CMK (cell line): ENCODE results near the gene SEMA3C.
A peak's percentile ranks its signal among the peaks of the same experiment; 100 is the strongest.

Experiments used
- DNase-seq: peaks from one replicate; pipeline ENCODE4 v3.0.0-alpha.2; 2010; ENCODE audit warnings: low read depth

The SEMA3C gene

GRCh38 chr7:80734011-80734410 lies 184.8 kb downstream of the SEMA3C start:
- DNase-seq, result no peak

- no peak for DNase-seq
These were observed 185.4 kb downstream of the SEMA3C start for GRCh38 chr7:80733333-80733915.

- peak; percentile 4 for DNase-seq
These were observed 186.2 kb downstream of the SEMA3C start for GRCh38 chr7:80732630-80733029.

GRCh38 chr7:80731281-80731680 lies 187.6 kb downstream of the SEMA3C start:
- no peak for DNase-seq

GRCh38 chr7:80729591-80730320 lies 189.1 kb downstream of the SEMA3C start:
- no peak for DNase-seq

GRCh38 chr7:80726666-80727065 lies 192.2 kb downstream of the SEMA3C start:
- DNase-seq, result no peak

- DNase-seq, result no peak
These were observed 193.7 kb downstream of the SEMA3C start for GRCh38 chr7:80725181-80725611.

- DNase-seq, result no peak
These were observed 194.5 kb downstream of the SEMA3C start for GRCh38 chr7:80724249-80724871.

- no peak for DNase-seq
These were observed 196.1 kb downstream of the SEMA3C start for GRCh38 chr7:80722616-80723195.

GRCh38 chr7:80721883-80722615 lies 196.8 kb downstream of the SEMA3C start:
- no peak for DNase-seq

- DNase-seq, result no peak
These were observed 198.7 kb downstream of the SEMA3C start for GRCh38 chr7:80720146-80720545.

- no peak for DNase-seq
These were observed 199.6 kb downstream of the SEMA3C start for GRCh38 chr7:80719261-80719660.

- no peak for DNase-seq
These were observed 207.3 kb downstream of the SEMA3C start for GRCh38 chr7:80711531-80711930.

GRCh38 chr7:80708123-80708522 lies 210.7 kb downstream of the SEMA3C start:
- no peak for DNase-seq

GRCh38 chr7:80707318-80707717 lies 211.5 kb downstream of the SEMA3C start:
- DNase-seq, result no peak

GRCh38 chr7:80705130-80705781 lies 213.6 kb downstream of the SEMA3C start:
- no peak for DNase-seq

GRCh38 chr7:80703272-80703671 lies 215.6 kb downstream of the SEMA3C start:
- DNase-seq, result no peak

- DNase-seq, result no peak
These were observed 219.1 kb downstream of the SEMA3C start for GRCh38 chr7:80699721-80700256.

- DNase-seq, result peak; percentile 18
These were observed 219.7 kb downstream of the SEMA3C start for GRCh38 chr7:80699045-80699638.
